HG03457 (cell line): Measurements from ENCODE around the gene TOGARAM2.

Experiments
- ATAC-seq: cut with Tn5 transposase; IDR thresholded peaks from one replicate; pipeline ENCODE4 v1.9.1; 2021; ENCODE audit warnings: moderate number of reproducible peaks; ENCODE audit not compliant: unreplicated experiment

Gene TOGARAM2

DNA sequence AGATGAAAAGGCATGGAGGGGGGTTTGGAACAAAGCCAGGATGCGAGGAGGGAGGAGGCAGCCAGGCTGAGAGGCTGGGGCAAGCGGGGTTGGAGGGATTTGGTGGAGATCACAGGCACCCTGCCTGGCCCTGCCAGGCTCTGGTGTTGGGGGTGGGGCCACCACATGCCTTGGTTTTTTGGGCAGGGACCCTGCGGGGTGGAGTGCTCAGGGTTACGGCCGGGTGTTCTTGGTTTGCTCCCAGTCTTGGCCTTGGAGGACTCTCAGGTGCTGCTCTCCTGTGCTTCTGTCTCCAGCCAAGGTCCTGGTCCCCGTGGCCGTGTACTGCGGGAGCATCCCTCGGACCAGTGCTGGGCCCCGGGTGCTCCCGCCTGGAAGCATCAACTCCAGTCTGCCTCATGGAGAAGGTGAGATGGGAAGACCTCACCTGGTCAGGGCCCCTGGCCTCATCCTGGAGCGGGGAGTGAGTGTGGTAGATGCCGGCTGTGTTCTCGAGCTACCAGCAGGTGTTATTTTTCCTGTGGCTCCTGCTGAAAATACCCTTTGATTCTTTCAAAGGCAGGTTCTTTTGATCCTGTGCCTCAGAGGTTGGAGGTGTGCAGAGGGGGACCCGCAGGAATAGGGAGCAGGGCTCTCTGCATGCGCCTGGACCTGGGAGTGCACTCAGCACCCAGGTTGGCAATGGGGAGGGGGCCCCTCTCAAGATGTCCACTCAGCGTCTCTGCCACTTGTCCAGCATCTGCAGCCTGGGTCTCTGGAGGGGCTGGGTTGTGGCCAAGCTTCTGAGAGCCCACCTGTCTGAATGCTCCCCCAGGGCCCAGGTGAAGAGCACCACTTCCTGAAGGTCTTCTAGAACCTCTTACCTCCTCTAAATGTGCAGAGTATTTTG lies 17.0 kb downstream of the TOGARAM2 start:
- ATAC-seq, result no peak

DNA sequence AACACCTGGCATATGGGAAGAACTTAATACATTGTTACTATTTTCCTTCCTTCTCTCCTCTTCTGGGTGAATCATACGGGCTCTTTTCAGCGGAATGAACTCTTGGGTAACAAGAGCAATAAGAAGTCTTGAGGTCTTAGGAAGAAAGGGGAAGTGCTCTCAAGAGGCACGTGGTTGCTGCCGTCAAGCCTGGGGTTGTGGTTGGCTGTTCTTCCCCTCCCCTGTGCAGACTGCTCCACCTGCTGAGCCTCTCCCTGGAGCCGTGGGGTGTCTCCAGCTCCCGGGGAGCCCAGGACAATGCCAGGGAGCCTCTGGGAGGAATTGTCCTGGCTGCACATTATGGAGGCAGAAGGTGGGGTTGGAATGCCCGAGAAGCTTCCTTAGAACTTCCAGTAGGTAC lies 19.4 kb downstream of the TOGARAM2 start:
- peak; percentile 67 for ATAC-seq

DNA sequence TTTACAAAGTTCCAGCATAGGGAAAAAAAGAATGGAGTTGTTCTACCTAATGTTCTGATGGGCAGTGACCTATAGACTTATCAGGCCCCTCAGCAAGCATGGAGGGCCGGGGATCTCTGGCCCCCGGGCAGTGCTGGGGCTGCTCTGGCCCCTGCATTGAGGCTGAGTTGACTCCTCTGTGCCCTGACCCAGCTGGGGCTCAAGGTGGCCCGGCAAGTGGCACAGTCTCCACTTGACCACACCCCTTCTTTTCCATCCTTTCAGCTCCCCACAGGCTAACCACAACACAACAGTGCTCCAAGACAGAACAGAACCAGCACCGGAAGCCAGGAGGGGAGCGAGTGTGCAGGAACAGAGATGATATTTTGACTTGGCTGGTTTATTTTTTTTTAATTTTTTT lies 19.9 kb downstream of the TOGARAM2 start:
- ATAC-seq, result no peak

DNA sequence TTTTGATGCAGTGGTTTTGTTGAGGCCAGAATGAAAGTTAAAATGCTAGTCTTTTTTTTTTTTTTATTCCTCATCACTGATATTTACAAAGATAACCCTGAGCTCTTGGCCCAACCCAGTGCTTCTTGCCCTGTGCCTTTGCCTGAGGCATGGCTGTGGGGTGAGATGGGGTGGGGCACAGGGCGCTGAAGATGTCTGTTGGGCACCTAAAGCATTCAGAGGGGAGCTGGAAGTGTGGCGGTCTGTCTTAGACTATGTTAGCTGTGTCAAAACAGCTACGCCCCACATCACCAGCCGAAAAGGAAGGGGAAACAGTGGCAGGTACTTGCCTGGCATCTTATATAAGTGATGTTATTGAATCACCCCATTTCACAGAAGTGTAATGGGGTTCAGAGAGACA lies 20.7 kb downstream of the TOGARAM2 start:
- ATAC-seq, result no peak

DNA sequence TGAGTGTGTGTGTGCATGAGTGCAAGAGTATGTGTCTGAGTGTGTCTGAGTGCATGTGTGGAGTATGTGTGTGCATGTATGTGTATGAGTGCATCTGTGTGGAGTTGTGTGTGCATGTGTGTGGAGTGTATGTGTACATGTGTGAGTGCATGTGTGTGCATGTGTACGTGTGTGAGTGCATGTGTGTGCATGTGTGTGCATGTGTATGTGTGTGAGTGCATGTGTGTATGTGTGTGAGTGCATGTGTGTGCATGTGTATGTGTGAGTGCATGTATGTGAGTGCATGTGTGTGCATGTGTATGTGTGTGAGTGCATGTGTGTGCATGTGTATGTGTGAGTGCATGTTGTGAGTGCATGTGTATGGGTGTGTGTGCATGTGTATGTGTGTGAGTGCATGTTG lies 23.7 kb downstream of the TOGARAM2 start:
- no peak for ATAC-seq

DNA sequence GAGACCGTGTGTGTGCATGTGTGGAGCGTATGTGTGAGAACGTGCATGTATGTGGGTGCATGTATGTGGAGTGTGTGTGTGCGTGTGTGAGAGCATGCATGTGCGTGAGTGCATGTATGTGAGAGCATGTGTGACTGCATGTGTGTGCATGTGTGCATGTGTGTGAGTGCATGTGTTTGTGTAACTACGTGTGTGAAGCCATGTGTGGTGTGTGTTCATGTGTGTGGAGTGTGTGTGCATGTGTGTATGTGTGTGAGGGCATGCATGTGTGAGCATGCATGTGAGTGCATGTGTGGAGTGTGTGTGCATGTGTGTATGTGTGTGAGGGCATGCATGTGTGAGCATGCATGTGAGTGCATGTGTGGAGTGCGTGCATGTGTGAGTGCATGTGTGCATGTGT lies 24.2 kb downstream of the TOGARAM2 start:
- no peak for ATAC-seq

DNA sequence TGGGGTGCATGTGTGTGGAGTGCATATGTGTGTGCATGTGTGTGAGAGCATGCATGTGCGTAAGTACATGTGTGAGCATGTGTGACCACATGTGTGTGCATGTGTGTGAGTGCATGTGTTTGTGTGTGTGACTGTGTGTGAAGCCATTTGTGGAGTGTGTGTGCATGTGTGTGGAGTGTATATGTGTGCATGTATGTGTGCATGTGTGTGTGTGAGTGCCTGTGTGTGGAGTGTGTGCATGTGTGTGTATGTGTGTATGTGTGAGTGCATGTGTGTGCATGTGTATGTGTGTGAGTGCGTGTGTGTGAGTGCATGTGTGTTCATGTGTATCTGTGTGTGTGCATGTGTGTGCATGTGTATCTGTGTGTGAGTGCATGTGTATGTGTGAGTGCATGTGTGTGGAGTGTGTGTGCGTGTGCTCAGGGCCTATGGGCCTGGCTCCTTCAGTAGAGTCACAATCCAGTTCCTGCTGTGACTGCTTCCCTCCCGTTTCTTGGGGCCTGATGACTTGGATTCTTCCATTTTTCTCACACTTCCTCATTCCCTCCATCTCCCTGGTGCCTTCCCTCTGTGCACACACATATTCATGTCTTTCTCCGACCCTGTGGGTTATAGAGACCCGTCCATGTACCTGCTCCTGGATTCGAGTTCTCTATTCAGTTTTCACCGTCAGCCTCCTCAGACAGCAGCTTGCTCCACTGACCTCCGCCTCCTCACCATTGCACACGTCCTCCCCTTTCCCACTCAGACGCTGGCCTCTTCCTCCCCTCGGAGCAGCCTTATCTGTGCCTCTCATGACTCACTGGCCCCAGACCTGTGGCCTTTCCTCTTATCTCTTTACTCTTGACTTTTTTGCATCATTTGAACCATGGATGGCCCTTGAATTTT lies 25.2 kb downstream of the TOGARAM2 start:
- ATAC-seq, result no peak

DNA sequence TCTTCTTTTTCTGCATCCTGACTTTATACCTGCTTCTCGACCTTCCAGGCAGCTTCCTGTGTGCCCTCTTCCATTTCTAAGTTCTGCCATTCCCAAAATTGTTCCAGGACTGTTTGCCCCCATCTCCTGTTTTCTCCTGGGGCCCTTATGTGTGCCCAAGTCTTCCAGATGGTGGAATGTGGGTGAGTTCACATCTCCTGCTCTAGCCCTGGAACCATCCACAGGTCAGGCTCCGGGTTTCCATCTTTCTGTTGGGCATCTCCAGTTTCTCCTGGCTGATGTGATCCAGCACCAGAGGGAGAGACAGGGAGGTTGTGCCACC lies 25.8 kb downstream of the TOGARAM2 start:
- no peak for ATAC-seq

DNA sequence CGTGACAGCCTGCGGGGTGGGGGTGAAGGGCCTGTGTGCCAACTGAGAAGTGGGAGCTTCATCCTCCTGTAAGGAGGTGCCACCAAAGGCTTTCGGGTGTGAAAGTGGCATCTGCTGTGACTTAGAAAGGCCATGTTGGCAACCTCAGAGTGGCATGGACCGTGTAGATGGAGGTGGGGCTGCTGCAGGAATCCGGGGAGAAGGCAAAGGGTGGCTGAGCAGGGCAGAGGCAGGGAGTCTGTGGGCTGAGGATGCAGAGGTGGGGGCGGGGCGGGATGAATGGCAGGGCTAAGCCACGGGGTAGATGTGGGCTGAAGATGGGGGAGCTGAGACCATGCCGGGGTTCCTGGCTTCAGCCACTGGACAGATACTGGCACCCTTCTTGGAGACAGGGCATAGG lies 28.2 kb downstream of the TOGARAM2 start:
- ATAC-seq, result no peak

DNA sequence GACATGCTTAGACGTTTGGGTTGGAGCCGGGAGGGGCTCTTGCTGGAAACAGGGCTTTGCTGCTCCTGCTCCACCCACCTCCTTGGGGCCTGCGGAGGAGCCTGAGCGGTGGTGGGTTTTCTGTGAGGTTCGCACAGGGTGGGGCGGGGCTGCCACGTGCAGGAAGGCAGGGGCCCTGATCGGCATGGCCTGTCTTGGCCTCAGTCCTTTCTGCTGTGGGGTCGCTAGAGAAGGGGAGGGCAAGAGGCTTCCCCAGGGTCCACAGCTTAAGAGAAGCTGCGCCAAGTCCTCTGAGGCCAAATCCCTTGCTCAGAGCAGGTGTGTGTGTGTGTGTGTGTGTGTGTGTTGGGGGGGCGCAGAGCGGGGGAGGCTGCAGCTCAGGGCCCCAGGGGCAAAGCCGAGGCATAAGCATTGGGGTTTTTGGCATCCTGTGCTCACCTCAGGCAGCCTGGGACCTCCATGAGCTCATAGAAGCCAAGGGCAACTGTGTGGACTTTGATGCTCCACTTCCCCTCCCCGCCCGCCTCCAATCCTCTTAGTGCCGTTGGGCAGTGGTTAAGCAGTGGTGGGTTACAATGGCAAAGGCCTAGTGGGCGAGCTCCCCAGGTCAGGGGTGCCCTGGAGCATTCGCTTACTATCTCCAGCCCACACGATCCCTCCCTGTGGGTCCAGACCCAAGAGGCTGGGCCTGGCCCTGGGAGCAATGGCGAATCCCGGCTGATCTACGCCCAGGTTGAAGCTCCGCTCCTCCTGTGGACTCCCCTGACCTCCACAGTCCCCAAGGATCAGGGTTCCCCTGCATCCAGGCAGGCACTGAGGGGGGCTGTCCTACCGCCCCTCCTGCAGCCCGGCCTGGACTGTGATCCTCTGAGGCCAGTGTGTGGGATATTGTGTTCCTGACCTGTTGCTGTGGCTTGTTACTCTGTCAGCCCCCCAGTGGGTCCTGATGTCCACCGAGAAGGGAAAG lies 28.9 kb downstream of the TOGARAM2 start:
- ATAC-seq, result no peak

DNA sequence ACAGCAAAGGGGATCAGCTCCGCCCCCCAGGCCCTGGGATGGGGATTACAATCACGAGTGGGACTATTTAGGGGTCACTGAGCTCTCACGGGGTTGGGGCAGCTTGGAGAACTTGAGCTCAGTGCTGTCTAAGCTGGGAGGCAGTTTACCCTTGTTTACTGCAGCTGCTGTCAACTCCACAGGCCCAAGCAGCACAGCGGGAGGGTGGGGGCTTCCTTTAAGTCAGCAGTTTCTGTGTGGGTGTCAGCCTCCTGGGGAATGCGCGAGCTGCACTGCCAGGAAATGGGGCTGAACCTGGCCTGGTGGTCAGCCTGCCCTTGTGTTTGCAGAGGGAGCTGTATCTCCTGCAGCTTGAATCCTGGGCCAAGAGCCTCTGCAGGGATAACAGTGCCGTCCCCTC lies 29.8 kb downstream of the TOGARAM2 start:
- ATAC-seq, result no peak

DNA sequence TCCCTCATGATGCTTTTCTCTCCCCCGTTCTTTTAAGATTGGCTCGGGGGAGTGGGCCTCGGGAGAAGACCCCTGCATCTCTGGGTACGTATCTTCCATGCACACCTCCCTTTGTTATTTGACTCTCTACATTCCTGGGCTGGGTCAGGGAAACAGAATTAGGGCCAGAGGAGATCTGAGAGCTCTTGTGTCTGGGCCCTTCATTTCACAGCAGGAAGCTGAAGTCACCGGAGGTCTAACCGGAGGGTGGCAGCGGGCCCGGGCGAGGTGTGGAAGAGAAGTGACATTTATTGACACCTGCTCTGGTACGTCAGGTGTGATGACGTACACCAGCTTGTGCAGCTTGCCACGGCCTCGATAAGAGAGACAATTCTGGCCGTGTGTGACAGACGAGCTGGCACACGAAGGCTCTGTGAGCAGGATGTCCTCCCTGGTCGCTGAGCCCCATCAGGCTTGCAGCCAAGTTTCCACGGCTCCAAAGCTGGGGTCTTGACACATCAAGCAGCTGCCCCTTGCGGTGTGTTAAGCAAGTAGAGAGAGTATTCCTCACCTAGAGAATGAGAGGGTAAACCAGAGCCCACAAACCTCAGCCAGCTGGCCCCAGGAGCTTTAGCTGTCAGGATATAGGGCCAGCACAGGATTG lies 30.4 kb downstream of the TOGARAM2 start:
- no peak for ATAC-seq

DNA sequence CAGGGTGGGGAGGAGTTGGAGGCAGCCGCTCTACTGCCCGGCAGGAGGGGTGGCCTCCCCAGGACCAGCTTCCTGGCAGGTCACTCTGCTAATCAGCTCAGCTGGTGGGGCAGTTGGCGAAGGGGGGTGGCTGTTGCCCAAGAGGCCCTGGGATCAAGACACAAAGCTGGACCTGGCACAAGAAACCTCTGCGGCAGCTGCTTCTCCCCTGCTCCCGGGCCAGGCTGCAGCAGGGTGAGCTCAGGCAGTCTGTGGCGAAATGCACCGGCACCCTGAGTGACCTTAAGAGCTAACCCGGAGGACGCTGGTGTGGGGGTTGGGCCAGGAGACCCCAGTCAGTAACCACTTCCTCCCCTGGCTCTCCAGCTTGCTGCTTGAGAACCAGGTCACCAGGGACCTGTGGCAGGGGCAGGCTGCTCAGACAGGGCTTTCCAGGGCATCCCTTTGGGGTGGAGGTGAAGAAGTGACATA lies 31.1 kb downstream of the TOGARAM2 start:
- ATAC-seq, result no peak

DNA sequence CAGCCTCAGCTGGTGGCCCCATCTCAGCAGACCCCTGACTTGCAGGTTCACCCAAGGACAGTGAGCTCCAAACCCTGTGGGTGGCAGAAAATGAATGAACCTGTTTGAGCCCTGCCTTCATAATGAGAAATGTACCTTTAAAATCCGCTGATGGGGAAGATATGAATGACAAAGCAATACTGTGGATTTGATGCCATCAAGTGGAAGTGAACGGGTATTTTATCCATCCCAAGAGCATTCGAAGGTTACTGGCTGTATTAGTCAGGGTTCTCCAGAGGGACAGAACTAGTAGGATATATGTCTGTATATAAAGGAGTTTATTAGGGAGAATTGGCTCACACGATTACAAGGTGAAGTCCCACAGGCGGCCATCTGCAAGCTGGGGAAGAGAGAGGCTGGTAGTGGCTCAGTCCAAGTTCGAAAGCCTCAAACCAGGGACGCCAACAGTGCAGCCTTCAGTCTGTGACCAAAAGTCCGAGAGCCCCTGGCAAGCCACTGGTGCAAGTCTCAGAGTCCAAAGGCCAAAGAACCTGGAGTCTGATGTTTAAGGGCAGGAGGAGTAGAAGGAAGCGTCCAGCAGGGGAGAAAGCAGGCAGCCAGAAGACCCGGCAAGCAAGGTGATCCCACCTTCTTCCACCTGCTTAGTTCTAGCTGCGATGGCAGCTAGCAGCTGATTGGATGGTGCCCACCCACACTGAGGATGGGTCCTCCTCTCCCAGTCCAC lies 32.1 kb downstream of the TOGARAM2 start:
- ATAC-seq, result no peak

DNA sequence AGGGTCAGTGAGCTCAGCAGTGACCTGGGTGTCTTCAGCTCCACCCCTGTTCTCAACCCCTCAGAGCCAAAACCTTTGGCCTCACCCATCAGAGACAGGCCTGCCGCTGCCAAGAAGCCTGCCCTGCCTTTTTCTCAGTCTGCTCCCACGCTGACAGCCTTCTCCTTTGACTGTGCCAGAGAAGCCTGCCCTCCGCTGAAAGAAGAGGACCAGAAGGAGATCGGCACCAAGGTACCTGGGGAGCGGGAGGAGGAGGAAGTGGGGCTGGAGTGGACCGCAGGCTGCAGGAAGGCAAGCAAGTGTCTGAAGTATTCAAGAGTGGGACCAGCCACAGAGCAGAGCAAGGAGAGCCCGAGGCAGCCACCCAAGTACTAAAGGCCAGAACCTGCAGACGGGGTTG lies 33.2 kb downstream of the TOGARAM2 start:
- no peak for ATAC-seq

DNA sequence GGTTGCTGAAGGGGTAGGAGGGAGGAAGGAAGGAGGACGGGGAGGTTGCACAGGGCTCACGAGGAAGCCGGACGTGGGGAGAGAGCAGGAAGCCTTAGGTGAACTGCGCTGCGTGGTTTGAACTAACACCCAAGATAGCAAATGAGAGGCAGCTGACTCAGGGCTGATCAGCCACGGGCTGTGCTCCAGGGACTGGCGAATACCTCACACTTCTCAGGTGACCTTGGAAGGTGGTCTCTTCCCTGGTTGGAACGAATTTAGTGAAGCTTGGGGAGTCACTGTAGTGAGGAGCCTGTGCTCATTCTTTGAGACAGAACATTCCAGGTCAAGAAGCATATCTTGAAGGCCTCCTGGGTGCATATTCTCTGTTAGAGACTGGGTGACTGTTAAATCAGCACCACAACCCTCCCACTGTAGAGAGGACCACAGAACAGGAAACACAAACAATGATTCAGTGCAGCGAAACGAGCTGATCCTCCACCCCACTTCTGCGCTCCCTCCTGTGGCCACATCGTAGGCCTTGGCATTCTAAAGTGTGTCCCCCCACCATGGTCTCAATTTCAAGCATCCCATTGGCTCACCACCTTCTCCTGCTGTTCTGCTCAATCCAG lies 33.8 kb downstream of the TOGARAM2 start:
- ATAC-seq, result no peak

DNA sequence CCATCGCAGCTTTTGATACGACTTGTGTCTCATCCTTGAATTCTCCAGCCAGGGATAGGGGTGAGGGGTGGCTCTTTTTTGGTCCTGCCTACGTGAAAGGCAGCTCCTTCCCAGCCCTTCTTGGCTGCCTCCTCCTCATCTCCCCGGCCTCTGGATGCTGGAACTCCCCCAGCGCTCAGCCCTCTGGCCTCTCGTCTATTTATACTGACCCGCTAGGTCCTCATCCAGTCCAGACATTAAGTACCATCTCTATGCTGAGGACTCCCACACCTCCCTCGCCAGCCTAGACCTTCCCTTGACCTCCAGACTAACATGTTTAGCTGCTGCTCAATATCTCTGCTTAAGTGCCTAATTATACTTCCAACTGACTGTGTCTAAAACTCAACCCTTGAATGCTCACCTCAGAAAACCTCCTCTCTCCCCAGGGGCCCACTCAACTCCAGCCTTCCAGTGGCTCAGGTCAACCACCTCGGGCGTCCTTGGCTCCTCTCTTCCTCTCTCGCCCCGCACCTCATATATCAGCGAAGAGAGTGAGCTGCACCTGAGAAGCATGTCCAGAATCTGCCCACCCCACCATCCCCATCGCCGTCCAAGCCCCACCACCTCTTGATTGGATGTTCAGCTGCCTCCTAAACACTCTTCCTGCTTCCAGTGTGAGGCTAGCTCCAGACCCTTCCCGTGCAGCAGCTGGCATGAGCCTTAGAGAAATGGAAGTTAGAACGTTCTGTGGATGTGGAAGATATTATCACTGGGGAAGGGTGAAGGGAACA lies 34.8 kb downstream of the TOGARAM2 start:
- no peak for ATAC-seq

DNA sequence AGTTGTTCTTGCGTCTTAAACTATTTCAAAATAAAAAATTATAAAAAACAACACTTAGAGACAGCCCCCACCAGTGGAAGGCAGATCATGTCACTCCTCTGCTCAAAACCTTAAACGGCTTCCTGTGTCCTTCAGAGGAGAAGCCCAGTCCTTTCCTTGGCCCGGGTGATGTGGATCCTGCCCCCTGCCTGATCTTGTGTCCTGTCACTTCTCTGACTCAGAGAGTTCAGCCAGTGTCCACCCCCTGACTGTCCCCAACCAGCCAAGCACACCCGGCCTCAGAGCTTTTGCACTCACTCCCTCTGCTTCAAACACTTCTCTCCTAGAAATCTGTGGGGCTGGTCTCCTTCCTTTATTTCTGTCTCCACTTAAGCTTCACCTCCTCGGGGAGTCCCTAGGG lies 35.4 kb downstream of the TOGARAM2 start:
- no peak for ATAC-seq
